Measurements from ENCODE around the gene NOXO1.

DNA sequence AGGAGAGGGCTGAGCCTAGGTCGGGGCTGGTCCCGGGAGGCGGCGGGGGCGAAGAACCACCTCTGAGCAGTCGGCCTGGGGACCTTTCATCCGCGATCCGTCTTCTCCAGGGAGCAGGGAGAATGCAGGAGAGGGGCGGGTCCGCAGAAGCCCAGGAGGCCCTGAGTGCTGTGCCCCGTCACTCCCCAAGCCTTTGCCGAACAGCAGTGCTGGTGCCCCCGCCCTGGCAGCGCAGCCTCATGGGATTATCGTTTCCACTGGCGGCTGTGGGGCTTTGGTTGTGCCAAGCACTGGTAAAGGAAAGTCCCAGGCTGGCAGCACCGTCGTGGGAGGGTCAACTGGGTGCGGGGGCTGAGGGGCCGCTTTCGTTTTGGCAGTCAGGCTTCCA lies 8.8 kb downstream of the NOXO1 start:
- TF ChIP-seq, protein P1, sequence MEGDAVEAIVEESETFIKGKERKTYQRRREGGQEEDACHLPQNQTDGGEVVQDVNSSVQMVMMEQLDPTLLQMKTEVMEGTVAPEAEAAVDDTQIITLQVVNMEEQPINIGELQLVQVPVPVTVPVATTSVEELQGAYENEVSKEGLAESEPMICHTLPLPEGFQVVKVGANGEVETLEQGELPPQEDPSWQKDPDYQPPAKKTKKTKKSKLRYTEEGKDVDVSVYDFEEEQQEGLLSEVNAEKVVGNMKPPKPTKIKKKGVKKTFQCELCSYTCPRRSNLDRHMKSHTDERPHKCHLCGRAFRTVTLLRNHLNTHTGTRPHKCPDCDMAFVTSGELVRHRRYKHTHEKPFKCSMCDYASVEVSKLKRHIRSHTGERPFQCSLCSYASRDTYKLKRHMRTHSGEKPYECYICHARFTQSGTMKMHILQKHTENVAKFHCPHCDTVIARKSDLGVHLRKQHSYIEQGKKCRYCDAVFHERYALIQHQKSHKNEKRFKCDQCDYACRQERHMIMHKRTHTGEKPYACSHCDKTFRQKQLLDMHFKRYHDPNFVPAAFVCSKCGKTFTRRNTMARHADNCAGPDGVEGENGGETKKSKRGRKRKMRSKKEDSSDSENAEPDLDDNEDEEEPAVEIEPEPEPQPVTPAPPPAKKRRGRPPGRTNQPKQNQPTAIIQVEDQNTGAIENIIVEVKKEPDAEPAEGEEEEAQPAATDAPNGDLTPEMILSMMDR (IDR thresholded peaks at IDR 0.05; ENCODE audit: insufficient read depth, low read length, poor library complexity, severe bottlenecking): no peak
- TF ChIP-seq EZH2phosphoT487 (conservative IDR thresholded peaks at IDR 0.05; ENCODE audit: low read length): no peak
